GM12801 (cell line): ENCODE data around the gene FGFRL1.

ENCODE experiments used
- CTCF ChIP-seq: IDR thresholded peaks from one replicate; pipeline ENCODE4 v1.5.1; 2011; ENCODE audit warnings: control low read depth; ENCODE audit not compliant: insufficient read length; ENCODE audit errors: extremely low read depth

The FGFRL1 gene

DNA sequence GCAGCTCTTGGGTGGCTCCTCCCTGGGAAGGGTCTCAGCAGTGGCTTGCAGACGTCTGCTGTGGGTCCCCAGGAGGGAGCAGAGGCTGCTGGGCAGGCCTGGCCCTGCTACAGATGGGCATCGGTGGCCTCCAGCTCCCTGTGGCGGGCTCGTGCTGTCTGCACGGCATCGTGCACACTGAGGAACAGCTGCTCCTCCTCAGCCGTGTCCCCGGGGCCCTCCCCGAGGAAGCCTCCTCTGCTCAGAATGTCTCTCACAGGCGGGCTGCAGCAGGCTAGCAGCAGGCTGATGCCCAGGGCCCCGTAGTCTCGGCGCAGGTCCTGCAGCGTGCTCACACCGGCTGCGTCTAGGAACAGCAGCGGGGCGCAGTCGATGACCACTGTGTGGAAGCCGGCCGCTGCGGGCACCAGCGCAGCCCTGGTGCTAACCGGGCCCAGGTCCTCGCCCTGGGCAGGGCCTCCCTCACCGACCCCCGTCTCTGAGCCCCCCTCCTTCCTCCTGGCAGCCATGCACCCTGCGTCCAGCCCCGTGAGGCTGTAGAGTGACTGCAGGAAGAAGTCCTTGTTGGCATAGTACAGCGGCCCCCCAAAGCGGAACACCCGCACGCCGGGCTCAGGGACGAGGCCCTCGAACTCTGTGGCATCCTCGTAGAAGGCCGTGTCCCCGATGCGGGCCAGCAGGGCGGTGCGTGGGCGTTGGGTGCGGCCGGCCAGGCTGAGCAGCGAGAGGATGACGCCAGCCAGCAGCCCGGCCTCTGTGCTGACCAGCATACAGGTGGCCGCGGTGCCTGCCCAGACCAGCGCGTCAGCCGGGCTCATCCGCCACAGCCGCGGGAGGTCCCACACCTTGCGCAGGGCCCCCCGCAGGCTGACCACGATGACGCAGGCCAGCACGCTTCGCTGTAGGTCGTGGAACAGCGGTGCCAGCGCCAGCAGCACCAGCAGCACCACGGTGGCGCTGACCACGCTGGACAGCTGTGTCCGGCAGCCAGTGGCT, 22.4 kb upstream of the FGFRL1 start:
- no peak for TF ChIP-seq CTCF

- no peak for TF ChIP-seq CTCF
These were observed 21.5 kb upstream of the FGFRL1 start for GRCh38 chr4:989722-990471.

DNA sequence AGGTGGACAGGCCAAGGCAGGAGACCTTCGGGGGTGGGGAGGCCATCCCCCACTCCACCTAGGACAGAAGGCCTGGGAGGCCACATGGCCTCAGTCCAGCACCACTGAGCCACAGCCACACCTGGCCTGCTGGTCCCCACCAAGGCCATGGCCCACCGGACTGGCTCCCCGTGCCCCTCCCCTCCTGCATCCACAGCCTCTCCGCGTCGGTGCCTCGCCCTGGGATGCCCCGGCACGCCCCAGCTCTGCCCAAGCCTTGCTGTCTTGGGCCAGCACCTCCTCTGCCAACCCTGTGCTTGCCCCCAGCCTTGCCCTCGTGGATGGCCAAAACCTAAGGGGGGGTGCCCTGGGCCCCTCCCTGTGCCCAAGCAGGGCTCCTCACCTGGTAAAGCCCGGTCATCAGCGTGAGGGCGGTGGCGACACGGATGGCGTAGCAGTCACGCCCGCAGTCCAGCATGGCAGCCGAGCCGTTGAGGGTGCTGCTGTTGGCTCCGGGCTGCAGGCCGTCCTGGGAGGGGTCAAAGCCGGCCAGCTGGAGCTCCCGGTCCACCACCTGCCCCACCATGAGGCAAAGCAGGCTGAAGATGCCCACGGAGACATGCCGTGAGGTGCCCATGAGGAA, 20.6 kb upstream of the FGFRL1 start:
- no peak for TF ChIP-seq CTCF

DNA sequence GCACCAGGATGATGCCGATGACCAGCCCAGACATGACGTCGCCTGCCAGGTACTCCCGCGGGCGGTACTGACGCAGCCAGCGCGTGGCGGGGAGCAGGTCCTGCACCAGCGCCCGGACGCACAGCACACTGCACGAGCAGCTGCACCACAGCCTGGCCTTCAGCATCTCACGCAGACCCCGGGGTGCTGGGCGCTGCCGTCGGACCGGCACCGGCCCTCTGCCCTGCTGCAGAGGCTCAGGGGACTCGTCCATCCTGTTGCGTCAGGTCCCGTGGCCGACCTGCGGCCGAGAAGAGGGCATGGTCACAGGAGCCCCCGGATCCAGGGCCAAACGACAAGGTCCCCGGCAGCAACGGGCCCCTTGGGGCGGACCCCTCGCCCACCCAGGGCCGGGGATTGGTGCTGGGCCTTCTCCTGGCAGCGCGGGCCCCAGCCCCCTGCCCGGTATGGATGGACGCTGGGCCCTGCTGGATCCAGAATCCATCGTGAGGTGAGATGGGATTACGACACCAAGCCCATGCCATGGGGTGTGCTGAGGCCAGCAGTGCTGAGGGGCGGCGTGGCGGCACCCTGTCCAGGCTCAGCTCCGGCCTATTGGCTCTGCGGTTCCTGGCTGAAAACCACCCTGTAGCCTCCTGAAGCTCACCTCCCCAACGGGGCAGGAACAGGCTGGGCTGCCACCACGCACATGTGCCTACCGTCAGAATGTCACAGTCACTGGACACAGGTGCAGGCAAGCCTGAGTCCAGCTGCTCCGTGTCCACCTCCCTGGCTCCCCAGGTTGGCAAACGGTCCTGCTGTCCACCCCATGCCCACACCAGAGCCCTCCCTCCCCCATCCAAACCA, 19.8 kb upstream of the FGFRL1 start:
- no peak for TF ChIP-seq CTCF

GRCh38 chr4:992297-993110, 18.9 kb upstream of the FGFRL1 start:
- TF ChIP-seq CTCF, result no peak

DNA sequence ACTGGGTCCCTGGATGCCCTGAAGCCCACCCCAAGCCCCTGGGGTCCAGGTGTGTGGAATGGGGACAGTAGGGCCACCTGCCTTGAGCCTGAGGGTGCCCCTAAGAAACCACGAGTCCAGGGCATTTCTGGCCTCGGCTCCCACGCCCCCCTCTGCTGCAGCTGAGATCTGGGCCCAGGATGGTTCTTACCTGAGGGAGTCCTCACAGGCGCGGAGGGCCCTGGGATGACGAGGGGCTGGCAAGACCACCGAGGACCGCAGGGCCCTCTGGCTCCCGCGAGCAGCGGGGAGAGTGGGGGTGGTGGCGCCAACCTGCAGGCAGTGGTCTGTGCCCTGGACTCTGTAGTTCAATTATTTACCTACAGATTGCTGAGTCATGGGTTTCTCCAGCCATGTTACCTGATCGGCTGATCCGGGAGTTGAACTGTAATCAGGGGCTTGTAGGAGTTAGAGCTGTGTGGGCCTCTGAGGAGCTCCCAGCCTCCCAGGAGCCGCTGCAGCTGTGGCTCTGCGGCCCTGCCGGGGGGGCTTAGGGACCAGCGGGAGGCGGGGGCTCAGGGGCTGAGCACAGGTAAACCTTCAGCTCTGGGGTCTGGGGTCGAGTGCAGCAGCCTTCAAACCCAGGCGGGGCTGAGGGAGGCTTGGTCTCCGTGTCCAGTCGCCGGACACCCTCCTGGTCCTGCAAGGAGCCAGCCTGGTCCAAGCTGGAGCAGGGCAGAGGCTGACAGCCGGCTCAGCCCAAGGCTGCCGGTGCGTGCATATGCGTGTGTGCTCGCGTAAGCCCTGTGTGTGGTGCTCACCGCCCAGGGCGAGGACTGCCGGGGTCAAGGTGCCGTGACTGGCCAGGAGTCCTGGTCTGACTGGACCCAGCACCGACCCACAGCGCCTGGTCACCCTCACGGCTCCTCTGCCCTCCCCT, 18.1 kb upstream of the FGFRL1 start, which contains the start of gene SLC26A1:
SLC26A1 (minus strand) TSS at position 294 of the 919 bp plus-strand sequence. CDS start 1,701 bp downstream, outside the sequence.
- no peak for TF ChIP-seq CTCF
